Muscle layer of duodenum (tissue), 2 donors: ENCODE results near the gene WFIKKN1.

ENCODE experiments used
- H3K27ac ChIP-seq: one replicate; pipeline ENCODE4 v1.7.0; 2013; ENCODE audit warnings: mild to moderate bottlenecking, low read length
- H3K27me3 ChIP-seq: one replicate; pipeline ENCODE4 v1.7.0; 2013; ENCODE audit warnings: low read depth, mild to moderate bottlenecking, control low read depth, low read length
- H3K36me3 ChIP-seq, 2 donors: one replicate each; pipeline ENCODE4 v1.7.0; 2013; ENCODE audit warnings: low read length in 2 of 2, control low read depth in 1 of 2, mild to moderate bottlenecking in 1 of 2; ENCODE audit not compliant: insufficient read depth in 2 of 2, control insufficient read depth in 1 of 2
- H3K4me1 ChIP-seq, 2 donors: one replicate each; pipeline ENCODE4 v1.7.0; 2013; ENCODE audit warnings: low read length in 2 of 2, mild to moderate bottlenecking in 2 of 2, control low read depth in 1 of 2, moderate library complexity in 1 of 2; ENCODE audit not compliant: insufficient read depth in 2 of 2, control insufficient read depth in 1 of 2
- H3K4me3 ChIP-seq, 2 donors: one replicate each; pipeline ENCODE4 v1.7.0; 2013; ENCODE audit warnings: low read length in 2 of 2, low read depth in 1 of 2, mild to moderate bottlenecking in 1 of 2
- H3K9me3 ChIP-seq, 2 donors: one replicate each; pipeline ENCODE4 v1.7.0; 2013; ENCODE audit warnings: low read length in 2 of 2, control low read depth in 1 of 2, mild to moderate bottlenecking in 1 of 2; ENCODE audit not compliant: control insufficient read depth in 1 of 2
- donor health status: healthy.

Gene WFIKKN1

DNA sequence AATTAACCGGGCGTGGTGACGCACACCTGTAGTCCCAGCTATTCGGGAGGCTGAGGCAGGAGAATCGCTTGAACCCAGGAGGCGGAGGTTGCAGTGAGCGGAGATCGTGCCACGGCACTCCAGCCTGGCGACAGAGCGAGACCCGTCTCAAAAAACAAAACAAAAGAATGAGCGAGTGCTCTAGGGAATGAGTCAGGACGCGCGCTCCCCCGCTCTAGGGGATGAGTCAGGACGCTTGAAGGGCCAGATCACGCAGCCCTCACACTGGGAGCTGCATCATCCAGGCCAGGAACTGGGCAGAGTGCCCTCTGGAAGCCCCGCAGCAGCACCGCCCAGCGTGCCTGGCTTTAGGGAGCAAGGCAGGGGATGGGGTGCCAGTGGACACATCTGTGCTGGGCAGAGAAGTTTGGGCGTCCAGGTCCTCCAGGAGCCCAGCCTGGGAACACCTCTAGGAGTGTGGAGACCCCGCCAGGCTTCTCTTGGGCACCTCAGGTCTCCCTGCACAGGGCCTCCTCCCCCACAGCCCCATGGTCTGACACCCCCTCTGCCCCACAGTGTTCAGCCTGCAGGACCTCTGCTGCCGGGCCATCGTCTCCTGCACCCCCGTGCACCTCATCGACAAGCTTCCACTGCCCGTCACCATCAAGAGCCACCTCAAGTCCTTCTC lies 3.9 kb upstream of the WFIKKN1 start:
- peaks cover 0 to 19% of the 10 kb centered on the region in 2 donors for H3K4me1 ChIP-seq
- no peaks in the 10 kb centered on the region for H3K9me3 ChIP-seq
- no peak overlapping the region for H3K4me3 ChIP-seq
- peaks cover 0 to 32% of the 10 kb centered on the region in 2 donors for H3K36me3 ChIP-seq
- no peaks in the 10 kb centered on the region for H3K27me3 ChIP-seq
- no peak overlapping the region for H3K27ac ChIP-seq

- no peak overlapping the region for H3K27ac ChIP-seq
Observed at GRCh38 chr16:627454-628239, 3.1 kb upstream of the WFIKKN1 start.

DNA sequence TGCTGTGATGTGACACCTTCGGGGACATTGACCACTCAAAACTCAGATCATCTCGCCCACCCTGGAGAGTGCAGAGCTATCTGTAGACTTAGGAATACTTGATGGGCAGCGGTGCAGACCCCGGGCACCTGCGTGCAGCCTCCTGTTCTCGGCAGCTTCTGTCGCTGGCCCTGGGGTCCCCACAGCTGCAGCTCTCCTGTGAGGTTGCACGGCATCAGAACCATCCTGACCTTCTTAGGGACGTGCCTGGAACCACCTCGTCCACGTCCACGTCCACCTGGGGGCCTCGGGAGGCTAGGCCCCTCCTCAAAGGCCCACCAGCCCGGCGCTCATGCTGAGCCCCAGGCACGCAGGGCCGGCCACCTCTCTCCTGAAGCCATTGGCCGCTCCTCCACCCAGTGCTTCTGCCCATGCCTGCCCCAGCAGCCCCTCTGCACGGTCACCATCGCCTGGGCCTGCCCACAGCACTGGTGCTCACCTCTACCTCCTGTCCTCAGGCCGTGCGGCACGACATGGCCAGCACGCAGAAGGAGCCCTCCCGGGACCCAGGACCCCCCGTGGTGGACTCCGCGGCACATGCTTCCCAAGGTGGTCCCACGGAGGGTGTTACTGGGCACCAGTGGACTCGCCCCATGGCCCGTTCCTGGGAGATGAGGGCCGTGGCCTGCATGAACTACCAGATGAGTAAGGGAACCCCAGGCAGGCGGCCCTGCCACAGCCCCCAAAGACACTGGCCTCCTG lies 2.3 kb upstream of the WFIKKN1 start:
- Histone ChIP-seq H3K4me3 (no peak overlapping the region), H3K27ac (no peak overlapping the region), H3K36me3 (peaks cover 0 to 41% of the 10 kb centered on the region in 2 donors), H3K9me3 (no peaks in the 10 kb centered on the region), H3K4me1 (peaks cover 0 to 19% of the 10 kb centered on the region in 2 donors), H3K27me3 (no peaks in the 10 kb centered on the region)

More at GRCh38 chr16:627454-628239, 3.1 kb upstream of the WFIKKN1 start:
- Histone ChIP-seq H3K9me3 (no peaks in the 10 kb centered on the region), H3K36me3 (peaks cover 0 to 32% of the 10 kb centered on the region in 2 donors), H3K4me3 (no peak overlapping the region), H3K27me3 (no peaks in the 10 kb centered on the region), H3K4me1 (peaks cover 0 to 19% of the 10 kb centered on the region in 2 donors)

DNA sequence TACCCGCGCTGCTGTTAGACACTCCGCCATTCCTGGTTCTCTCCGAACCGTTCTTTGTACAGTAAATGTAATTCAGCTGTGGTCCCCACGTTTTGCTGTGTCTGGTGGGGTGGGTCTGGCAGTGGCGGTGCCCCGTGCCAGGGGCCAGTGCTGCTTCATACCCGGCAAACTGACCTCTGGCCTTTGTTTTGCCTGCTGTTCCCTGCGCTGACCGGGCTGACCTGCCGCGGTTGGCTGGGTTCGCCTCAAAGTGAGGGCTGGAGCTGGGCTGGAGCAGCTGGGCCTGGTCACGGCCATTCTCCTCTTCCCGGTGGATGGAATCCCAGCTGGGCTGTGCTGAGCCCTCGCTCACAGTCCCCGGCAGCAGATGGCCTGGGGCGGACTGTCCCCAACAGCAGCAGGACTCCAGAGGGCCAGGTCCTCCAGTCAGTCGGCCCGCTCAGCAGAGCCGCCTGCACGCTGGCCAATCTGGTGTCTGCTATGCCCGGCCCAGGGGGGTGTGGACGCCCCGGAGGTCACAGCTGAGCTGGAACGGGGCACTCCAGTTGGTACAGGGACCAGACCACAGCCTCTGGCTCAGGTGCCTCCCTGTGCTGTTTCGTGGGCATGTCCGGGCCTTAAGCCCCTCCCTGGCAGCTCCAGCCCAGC lies 1.5 kb upstream of the WFIKKN1 start:
- H3K27me3 ChIP-seq = no peaks in the 10 kb centered on the region
- no peak overlapping the region for H3K4me3 ChIP-seq
- H3K4me1 ChIP-seq = peaks cover 0 to 21% of the 10 kb centered on the region in 2 donors
- H3K9me3 ChIP-seq = no peaks in the 10 kb centered on the region
- peaks cover 0 to 48% of the 10 kb centered on the region in 2 donors for H3K36me3 ChIP-seq
- no peak overlapping the region for H3K27ac ChIP-seq

GRCh38 chr16:629833-630248 lies 944 bp upstream of the WFIKKN1 start:
- Histone ChIP-seq H3K36me3 (peaks cover 0 to 48% of the 10 kb centered on the region in 2 donors), H3K4me3 (no peak overlapping the region), H3K4me1 (peaks cover 0 to 26% of the 10 kb centered on the region in 2 donors), H3K9me3 (no peaks in the 10 kb centered on the region), H3K27me3 (no peaks in the 10 kb centered on the region), H3K27ac (no peak overlapping the region)

- Histone ChIP-seq H3K36me3 (peaks cover 0 to 47% of the 10 kb centered on the region in 2 donors), H3K4me3 (no peak overlapping the region), H3K27me3 (no peaks in the 10 kb centered on the region), H3K9me3 (no peaks in the 10 kb centered on the region), H3K4me1 (peaks cover 0 to 31% of the 10 kb centered on the region in 2 donors), H3K27ac (no peak overlapping the region)
Observed at GRCh38 chr16:630249-630814, 453 bp upstream of the WFIKKN1 start.

GRCh38 chr16:631808-632358 lies 1.1 kb downstream of the WFIKKN1 start:
- Histone ChIP-seq H3K9me3 (no peaks in the 10 kb centered on the region), H3K27ac (no peak overlapping the region), H3K36me3 (peaks cover 0 to 33% of the 10 kb centered on the region in 2 donors), H3K4me3 (no peak overlapping the region), H3K27me3 (no peaks in the 10 kb centered on the region), H3K4me1 (peaks cover 0 to 37% of the 10 kb centered on the region in 2 donors)

- no peaks in the 10 kb centered on the region for H3K27me3 ChIP-seq
- H3K4me1 ChIP-seq = peaks cover 0 to 43% of the 10 kb centered on the region in 2 donors
- H3K4me3 ChIP-seq = no peak overlapping the region
- no peaks in the 10 kb centered on the region for H3K9me3 ChIP-seq
- H3K36me3 ChIP-seq = peaks cover 0 to 27% of the 10 kb centered on the region in 2 donors
- no peak overlapping the region for H3K27ac ChIP-seq
Observed at GRCh38 chr16:632486-633335, 1.9 kb downstream of the WFIKKN1 start.

DNA sequence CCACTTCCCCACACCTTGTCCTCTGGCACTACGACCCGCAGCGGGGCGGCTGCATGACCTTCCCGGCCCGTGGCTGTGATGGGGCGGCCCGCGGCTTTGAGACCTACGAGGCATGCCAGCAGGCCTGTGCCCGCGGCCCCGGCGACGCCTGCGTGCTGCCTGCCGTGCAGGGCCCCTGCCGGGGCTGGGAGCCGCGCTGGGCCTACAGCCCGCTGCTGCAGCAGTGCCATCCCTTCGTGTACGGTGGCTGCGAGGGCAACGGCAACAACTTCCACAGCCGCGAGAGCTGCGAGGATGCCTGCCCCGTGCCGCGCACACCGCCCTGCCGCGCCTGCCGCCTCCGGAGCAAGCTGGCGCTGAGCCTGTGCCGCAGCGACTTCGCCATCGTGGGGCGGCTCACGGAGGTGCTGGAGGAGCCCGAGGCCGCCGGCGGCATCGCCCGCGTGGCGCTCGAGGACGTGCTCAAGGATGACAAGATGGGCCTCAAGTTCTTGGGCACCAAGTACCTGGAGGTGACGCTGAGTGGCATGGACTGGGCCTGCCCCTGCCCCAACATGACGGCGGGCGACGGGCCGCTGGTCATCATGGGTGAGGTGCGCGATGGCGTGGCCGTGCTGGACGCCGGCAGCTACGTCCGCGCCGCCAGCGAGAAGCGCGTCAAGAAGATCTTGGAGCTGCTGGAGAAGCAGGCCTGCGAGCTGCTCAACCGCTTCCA lies 2.7 kb downstream of the WFIKKN1 start:
- Histone ChIP-seq H3K27me3 (no peaks in the 10 kb centered on the region), H3K4me3 (no peak overlapping the region), H3K4me1 (peaks cover 0 to 48% of the 10 kb centered on the region in 2 donors), H3K9me3 (no peaks in the 10 kb centered on the region), H3K27ac (no peak overlapping the region), H3K36me3 (peaks cover 0 to 20% of the 10 kb centered on the region in 2 donors)
